CD4-positive, alpha-beta T cell (primary cell): ENCODE data around the gene TPK1. TPM values are rescaled to one million over a fixed set of nuclear protein-coding genes. Genes with fewer than 3 reads are reported as not detected.

ENCODE experiments used
- ATAC-seq: fragments of 200-7000 bp; cut with Tn5 transposase; one replicate; pipeline ENCODE4 v1.10.0; 2022; ENCODE audit warnings: mild to moderate bottlenecking; ENCODE audit not compliant: poor library complexity
- CTCF ChIA-PET: fragments of 350-600 bp; sonication (Branson Sonifier 250); formaldehyde crosslinking; loops from one replicate; lab custom pipeline; 2021; ENCODE audit warnings: antibody characterized with exemption, inconsistent platforms; lab: Charles Lee
- POLR2A ChIA-PET: fragments of 350-600 bp; sonication (Branson Sonifier 250); formaldehyde crosslinking; loops from one replicate; lab custom pipeline; 2021; ENCODE audit warnings: antibody characterized with exemption, inconsistent platforms; lab: Charles Lee
- DNase-seq, 14 experiments: peaks; one replicate each; pipeline ENCODE4 v3.0.0-alpha.2; 2013 to 2020; ENCODE audit warnings: mixed read lengths in 2 of 14
- H3K27ac ChIP-seq, 2 donors: one replicate each; pipeline versions ENCODE4 v1.5.1 to v1.7.0; 2013; ENCODE audit warnings: low read length in 2 of 2, low read depth in 1 of 2, mild to moderate bottlenecking in 1 of 2
- H3K27me3 ChIP-seq, 2 experiments: 1 replicate in 1 of 2; 2 replicates in 1 of 2; pipeline versions ENCODE4 v1.6.1 to v1.7.0; 2013; ENCODE audit warnings: low read length in 2 of 2, control low read depth in 1 of 2, mild to moderate bottlenecking in 1 of 2, moderate library complexity in 1 of 2; ENCODE audit not compliant: insufficient read depth in 2 of 2, control insufficient read depth in 1 of 2
- H3K36me3 ChIP-seq: one replicate; pipeline ENCODE4 v1.6.1; 2013; ENCODE audit warnings: low read length, control low read depth; ENCODE audit not compliant: insufficient read depth
- H3K4me1 ChIP-seq: one replicate; pipeline ENCODE4 v1.6.1; 2013; ENCODE audit warnings: low read length, control low read depth; ENCODE audit not compliant: insufficient read depth
- H3K4me3 ChIP-seq: one replicate; pipeline ENCODE4 v1.5.1; 2013; ENCODE audit warnings: mild to moderate bottlenecking, low read length, moderate library complexity
- H3K9me3 ChIP-seq, 2 experiments: 1 replicate in 1 of 2; 2 replicates in 1 of 2; pipeline versions ENCODE4 v1.6.1 to v1.7.0; 2013; ENCODE audit warnings: low read length in 2 of 2, mild to moderate bottlenecking in 2 of 2, control low read depth in 1 of 2, moderate library complexity in 1 of 2; ENCODE audit not compliant: control insufficient read depth in 1 of 2, insufficient read depth in 1 of 2
- H3K27ac Mint-ChIP-seq: one replicate; pipeline ENCODE4 v1.8.0; 2020; ENCODE audit warnings: mixed read lengths
- H3K27me3 Mint-ChIP-seq: one replicate; pipeline ENCODE4 v1.8.0; 2021; ENCODE audit warnings: mixed read lengths
- H3K36me3 Mint-ChIP-seq: one replicate; pipeline ENCODE4 v1.8.0; 2021; ENCODE audit warnings: low read depth, mixed read lengths
- H3K4me1 Mint-ChIP-seq: one replicate; pipeline ENCODE4 v1.8.0; 2021; ENCODE audit warnings: low read depth, mixed read lengths
- H3K4me3 Mint-ChIP-seq: one replicate; pipeline ENCODE4 v1.8.0; 2020; ENCODE audit warnings: mild to moderate bottlenecking, mixed read lengths
- H3K9me3 Mint-ChIP-seq: one replicate; pipeline ENCODE4 v1.8.0; 2020; ENCODE audit warnings: mixed read lengths
- CTCF ChIP-seq: fragments of 200-600 bp; IDR thresholded peaks from one replicate; pipeline ENCODE4 v1.8.0; 2022; ENCODE audit warnings: antibody characterized with exemption, mild to moderate bottlenecking
- intact Hi-C, 2 experiments: fragments of 100-400 bp; cut with DNase I in 1 of 2; cut with micrococcal nuclease in 1 of 2; formaldehyde crosslinking; loops; one replicate each; pipeline versions ENCODE4 v1.15.1 to v1.9.0; 2023 to 2025; cut with DNase I, micrococcal nuclease
- total RNA-seq, 174 experiments: library from RNA in 2 of 174; stranded (reverse) in 2 of 174; gene quantifications; one replicate each; pipeline ENCODE4 v1.2.3 and lab custom pipeline; 2021 to 2026

The TPK1 gene
- total RNA-seq, 2 experiments from 2014 or later: 17.1 to 17.8 TPM

DNA sequence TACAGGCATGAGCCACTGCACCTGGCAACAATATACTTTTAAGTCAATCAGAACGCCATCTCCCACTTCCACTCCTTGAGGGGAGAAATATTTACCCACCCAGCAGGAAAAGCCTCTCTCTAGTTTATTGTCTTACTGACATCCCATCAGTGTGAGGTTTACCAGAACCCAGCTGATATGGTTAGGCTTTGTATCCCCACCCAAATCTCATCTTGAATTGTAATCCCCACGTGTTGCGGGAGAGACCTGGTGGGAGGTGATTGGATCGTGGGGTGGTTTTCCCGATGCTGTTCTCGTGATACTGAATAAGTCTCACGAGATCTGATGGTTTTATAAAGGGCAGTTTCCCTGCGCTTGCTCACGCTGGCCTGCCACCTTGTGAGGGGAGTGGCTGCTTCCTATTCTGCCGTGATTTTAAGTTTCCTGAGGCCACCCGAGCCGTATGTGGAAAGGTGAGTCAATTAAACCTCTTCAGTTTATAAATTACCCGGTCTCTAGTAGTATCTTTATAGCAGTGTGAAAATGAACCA, 37.5 kb upstream of the TPK1 start:
- ChIA-PET POLR2A (no interaction called here), CTCF (no interaction called here)
- H3K9me3 Mint-ChIP-seq: no peaks in the 10 kb centered on the region
- Histone ChIP-seq H3K4me3 (no peak overlapping the region), H3K36me3 (no peaks in the 10 kb centered on the region), H3K27ac (no peak overlapping the region), H3K9me3 (no peaks in the 10 kb centered on the region), H3K4me1 (no peaks in the 10 kb centered on the region), H3K27me3 (no peaks in the 10 kb centered on the region)
- H3K27ac Mint-ChIP-seq: no peak overlapping the region
- H3K4me1 Mint-ChIP-seq: no peaks in the 10 kb centered on the region
- TF ChIP-seq CTCF: no peak
- intact Hi-C loops: no loop called here
- DNase-seq (no peak), ATAC-seq (no peak)
- H3K27me3 Mint-ChIP-seq: peaks cover 18% of the 10 kb centered on the region
- H3K36me3 Mint-ChIP-seq: no peaks in the 10 kb centered on the region
- no peak overlapping the region for H3K4me3 Mint-ChIP-seq

DNA sequence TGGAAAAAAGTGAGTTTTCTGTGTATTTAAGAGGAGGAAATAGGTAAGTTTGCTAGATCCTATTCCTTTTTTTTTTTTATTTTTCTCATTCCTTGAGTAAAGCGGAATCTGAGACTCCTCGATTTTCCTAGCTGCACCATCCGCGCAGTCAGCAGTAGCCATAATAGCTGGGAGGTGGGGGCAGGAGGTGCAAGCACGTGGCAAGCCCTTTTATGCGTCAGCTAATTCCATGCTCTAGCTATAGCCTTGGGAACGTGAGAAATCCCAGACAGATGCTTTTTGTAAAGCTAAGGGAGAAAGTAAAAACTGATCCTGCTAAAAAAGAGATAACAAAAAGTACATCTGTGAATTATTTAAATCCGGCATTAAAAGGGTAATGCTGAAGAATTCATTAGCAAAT, 33.2 kb upstream of the TPK1 start:
- POLR2A ChIA-PET: interaction anchor here (0.7 to 1.4 kb wide), 2 partner anchors 34 to 47 kb away, joined by 3 to 4 read pairs; no protein-coding TSS in a partner anchor
- no peaks in the 10 kb centered on the region for H3K4me1 Mint-ChIP-seq
- intact Hi-C loops: no loop called here

DNA sequence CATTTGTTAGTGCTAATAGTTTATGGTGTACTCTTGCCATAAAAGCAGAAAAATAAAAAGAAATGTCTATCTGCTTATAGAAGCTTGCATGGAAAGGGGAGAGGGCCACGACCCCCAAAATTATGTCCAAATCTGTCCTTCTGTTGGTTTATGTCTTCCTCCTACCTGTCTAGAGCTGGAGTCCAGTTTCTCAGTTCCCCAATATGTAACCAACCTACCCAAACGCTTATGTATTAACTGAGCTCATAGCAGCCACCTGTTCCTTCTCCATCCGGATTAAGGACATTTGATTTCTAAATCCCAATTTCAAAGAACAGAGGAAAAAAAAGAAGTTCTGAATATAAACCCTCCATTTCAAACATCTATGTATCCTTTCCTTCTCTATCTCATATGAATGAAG, 30.3 kb upstream of the TPK1 start:
- no peaks in the 10 kb centered on the region for H3K36me3 Mint-ChIP-seq
- peaks cover 10% of the 10 kb centered on the region for H3K27me3 Mint-ChIP-seq
- ChIA-PET POLR2A (interaction anchor here (0.9 to 1.5 kb wide), 2 partner anchors 12 to 30 kb away, joined by 3 to 5 read pairs; partner anchors contain the start of gene TPK1), CTCF (no interaction called here)
- intact Hi-C loops: no loop called here
- H3K9me3 ChIP-seq: no peaks in the 10 kb centered on the region
- H3K27me3 ChIP-seq: no peaks in the 10 kb centered on the region
- peaks cover 2% of the 10 kb centered on the region for H3K9me3 Mint-ChIP-seq
- TF ChIP-seq CTCF: no peak
- H3K4me1 ChIP-seq: no peaks in the 10 kb centered on the region
- no peaks in the 10 kb centered on the region for H3K36me3 ChIP-seq
- H3K4me1 Mint-ChIP-seq: no peaks in the 10 kb centered on the region
- no peak overlapping the region for H3K27ac Mint-ChIP-seq
- H3K27ac ChIP-seq: no peak overlapping the region
- no peak for ATAC-seq
- H3K4me3 Mint-ChIP-seq: no peak overlapping the region
- no peak for DNase-seq
- no peak overlapping the region for H3K4me3 ChIP-seq

More for the DNA sequence above, 33.2 kb upstream of the TPK1 start:
- Histone ChIP-seq H3K9me3 (no peaks in the 10 kb centered on the region), H3K4me1 (no peaks in the 10 kb centered on the region), H3K36me3 (no peaks in the 10 kb centered on the region), H3K27ac (no peak overlapping the region), H3K4me3 (no peak overlapping the region), H3K27me3 (no peaks in the 10 kb centered on the region)
- no peak overlapping the region for H3K4me3 Mint-ChIP-seq
- H3K9me3 Mint-ChIP-seq: peaks cover 2% of the 10 kb centered on the region
- H3K27ac Mint-ChIP-seq: no peak overlapping the region
- no peaks in the 10 kb centered on the region for H3K36me3 Mint-ChIP-seq
- CTCF ChIA-PET: no interaction called here
- TF ChIP-seq CTCF: no peak
- ATAC-seq: no peak
- no peak for DNase-seq
- peaks cover 21% of the 10 kb centered on the region for H3K27me3 Mint-ChIP-seq
